Activated CD8-positive, alpha-beta memory T cell treated with anti-CD3 and anti-CD28 coated beads for 1 hour (primary cell): ENCODE results near the gene ZC3H12A.

Experiments
- DNase-seq, 2 donors: peaks; one replicate each; pipeline ENCODE4 v3.0.0-alpha.2; 2020; ENCODE audit warnings: low read depth in 1 of 2; ENCODE audit errors: extremely low read depth in 1 of 2

Gene ZC3H12A

DNA sequence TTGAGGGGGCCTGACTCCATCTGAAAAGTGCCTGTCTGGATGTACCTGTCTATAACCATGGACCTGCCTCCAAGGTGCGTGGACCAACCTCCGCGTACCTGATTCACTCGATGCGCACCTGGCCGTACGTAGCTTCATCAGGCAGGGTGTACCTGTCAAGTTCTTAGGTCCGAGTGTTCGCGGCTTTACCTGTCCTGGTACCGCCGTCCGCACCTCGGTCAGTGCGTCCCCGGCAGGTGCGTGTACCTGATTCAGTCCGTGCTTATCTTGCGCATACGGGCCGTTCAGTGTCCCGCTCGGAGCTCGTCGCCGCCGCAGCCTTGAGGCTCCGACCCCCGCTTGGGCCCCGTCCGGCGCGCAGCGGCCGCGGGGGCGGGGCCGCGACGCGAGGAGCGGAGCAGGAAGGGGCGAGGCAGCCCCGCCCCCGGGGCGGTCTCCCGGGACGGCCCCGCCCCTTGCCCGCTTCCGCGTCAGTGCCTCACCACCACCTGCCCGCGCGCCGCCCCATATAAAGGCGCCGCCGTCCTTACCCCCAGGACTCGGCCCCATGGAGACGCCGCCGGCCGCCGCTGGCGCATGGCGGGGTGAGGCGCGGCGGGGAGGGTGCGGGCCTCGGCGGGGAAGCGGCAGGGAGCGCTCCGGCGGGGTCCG, at the start of gene ZC3H12A:
Gene ZC3H12A, plus strand, starts transcription at position 535 of the 651 bp plus-strand sequence. CDS start 917 bp downstream, outside the sequence.
- DNase-seq, result peak; percentile 76 to 93

DNA sequence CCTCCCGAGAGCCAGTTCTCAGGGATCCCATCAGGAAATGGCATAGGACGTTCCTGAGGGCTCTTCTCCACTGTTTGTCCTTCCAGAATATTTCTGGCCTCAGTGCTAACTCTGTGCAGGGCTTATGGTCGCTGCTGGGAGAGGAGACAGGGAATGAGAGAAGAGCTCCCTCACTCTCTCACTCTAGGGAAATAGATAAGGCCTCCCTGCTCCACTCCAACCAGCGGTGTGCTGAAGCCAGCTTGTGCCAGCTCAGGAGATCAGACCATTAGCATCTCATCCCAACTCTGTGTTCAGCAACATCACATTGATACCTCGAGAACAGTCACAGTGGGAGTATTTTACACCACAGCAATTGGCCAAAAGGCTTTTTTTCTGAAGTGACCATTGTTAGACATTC, 49.2 kb upstream of the ZC3H12A start:
- DNase-seq, result no peak

DNA sequence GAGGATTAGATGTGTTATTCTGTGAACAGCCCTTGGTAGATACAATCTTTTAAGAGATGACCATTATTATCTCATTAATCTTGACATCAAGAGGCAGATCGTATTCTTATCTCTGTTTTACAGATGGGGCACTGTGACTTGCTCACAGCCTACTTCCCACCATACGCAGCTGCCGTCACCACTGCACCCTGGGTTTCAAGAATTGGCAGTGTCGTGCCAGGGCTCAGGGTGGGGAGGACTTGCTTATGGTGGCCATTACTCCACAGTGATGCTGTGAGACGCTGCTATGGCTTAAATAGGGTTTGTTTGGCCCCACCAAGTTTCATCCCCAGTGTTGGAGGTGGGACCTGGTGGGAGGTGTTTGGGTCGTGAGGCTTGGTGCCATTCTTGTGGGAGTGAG, 45.4 kb upstream of the ZC3H12A start:
- DNase-seq, result no peak

DNA sequence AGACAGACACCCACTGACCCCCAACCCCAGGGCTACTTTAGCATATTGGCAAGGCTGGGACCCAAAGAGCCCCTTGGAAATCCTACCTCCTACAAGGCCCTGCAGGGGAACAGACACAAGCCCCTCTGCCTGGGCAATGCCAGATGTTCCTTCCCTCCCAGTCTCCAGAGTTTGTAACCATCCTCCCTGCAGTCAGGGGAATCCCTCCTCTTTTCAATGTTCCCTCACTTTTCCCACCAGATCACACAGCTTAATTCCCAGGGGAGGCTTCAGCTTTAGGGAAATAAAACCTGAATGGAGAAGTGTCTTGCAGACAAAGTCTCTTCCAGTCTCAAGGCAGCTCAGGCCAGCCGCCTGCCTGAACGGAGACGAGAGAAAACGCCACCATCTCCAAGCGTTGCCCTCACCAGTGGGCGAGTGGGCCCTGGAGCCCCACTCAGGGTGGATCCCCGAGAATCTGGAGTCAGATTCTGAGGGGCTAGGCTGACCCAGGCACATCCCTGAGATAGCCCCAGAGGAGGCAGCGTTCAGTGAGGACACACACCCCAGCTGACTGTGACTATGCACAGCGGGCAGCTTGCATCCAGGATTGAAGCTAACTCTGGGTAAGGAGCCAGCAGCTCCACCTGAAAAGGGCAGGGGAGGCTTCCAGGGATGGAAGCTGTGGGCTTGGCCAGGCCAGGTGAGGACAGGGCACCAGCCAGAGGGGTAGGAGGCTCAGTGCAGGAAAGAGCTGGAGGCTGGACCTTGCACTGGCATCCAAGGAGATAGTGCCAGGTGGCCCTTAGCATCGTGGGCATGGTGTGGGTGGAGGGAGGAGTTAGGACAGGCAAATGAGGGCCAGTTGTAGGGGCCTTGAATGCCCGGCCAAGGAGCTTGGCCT, 44.0 kb upstream of the ZC3H12A start:
- no peak for DNase-seq

DNA sequence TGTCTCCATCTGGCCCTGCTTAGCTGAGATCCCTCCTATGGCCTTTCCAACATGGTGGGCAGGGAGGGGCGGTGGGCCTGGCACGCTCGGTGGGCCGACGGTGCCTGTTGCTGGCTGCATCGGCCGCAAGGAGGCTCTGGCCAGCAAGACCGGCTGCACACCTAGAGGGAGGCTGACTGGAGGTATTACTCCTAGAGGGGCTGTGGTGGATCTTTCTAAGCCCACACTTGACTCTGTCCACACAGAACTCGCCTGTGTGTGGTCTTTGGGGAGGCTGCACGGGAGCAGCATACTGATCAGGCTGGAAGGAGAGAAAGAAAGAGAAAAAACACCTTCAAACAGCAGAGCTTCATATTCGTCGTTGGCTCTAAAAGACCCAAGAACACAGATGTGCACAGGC, 41.7 kb upstream of the ZC3H12A start:
- no peak for DNase-seq

DNA sequence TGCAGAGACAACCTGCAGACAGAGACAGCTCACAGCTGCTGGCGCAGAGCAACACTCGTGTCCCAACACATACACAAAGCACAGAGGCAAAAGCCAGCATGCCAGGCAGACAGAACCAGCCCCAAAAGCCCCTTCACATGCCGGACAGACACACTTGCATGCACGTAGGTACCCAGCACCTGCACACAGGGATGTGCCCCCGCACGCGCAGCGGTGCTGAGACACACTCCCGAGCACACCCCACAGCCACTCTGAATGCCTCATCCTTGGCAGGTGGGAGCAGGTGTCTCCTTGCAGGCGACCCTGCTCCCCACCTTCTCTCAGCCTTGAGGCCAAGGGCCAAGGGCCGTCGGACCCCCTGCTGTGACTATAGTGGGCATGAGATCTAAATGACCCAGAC, 41.2 kb upstream of the ZC3H12A start:
- no peak for DNase-seq

DNA sequence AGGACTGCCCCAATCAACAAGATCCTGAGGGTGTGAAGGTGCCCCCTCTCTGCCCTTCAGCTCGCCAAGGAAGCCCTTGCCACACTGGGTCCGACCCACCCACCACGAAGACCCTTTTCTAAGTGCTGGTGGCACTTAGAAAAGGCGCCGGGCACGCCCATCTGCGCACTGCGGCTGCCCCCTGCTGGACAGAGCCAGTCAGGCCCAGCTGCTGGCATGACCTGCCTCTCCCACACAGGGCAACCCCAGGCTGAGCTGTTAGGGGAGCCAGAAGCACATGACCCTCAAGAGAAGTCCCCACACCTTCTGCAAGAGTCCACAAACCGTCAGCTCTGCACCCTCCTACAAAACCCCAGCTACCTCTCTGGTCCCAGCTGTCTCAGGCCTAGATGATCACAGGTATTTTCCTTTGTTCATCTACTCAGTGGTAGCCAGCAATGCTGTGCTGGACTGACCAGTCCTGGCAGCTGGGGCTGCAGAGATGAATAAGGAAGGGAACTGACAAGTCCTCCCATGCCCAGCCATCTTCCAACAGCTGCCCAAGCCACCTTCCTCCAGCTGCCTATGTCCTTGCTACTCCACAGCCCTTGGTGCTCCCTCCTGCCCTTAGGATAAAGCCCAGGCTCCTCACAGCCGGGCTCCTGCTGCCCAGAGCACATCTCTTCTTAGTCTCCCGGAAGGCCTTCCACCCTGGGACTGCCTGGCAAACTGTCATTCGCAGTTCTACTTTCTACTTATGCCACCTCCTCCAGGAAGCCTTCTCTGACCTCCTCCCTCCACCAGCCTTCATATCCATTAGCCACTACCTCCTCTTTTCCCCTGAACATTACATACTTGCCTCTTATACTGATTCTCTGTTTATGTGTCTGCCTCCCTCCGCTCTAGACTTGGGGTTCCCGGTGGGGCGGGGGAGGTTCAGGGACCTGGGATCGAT, 39.8 kb upstream of the ZC3H12A start:
- DNase-seq, result peak; percentile 19 to 62

DNA sequence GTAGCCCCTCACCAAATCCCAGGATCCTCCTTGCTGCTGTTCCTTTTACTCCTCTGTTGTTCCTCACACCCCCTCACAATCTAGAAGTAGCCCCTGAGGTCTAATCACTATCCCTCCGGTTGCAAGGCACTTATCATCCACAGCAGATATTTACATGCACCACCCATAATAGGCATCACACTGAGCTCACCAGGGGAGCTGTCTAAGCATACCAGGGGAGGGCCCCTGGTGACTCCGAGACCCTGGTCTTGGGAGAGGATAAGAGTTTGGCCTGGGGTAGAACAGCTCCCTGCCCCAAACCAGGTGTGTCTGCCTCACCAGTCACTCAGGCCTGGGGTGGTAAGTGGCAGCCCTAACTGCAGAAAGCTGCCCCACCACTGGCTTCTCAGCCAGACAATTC, 37.3 kb upstream of the ZC3H12A start:
- DNase-seq, result no peak

DNA sequence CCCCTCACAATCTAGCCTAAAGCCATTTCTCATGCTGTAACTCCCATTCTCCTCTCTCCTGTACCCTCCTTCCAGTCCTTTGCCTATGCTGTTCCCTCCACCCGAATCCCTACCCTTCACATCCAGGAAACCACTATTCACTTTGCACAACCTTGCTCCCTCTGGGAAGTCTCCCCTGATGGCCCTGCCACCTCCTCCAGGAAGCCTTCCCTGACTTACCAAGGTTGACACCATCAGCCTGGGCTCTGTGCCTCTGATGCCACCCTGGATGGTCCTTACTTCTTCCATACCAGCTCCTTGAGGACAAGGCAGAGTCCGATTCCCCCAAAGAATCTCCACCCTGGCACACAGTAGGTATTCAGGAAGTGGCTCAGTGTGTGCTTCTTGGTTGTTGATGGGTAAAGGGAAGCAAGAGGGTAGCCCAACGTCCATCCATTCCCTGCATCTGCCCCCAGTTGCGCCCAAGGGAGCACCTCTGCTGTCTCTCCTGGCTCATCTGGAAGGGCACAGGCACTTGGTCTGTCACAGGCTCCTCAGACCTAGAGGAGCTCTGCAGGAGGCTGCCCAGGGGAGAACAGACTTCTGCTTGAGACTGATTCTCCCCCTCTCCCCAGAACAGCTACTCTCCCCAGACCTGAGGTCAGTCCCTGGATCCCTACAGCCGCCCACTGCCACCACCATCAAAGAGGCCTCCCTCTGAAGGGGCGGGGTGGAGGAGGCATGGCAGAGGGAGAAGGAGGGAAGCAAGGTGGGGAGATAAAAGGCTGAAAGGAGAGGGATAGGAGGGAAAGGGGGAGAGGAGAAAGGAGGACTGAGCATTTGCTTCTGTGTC, 36.1 kb upstream of the ZC3H12A start:
- DNase-seq, result no peak

DNA sequence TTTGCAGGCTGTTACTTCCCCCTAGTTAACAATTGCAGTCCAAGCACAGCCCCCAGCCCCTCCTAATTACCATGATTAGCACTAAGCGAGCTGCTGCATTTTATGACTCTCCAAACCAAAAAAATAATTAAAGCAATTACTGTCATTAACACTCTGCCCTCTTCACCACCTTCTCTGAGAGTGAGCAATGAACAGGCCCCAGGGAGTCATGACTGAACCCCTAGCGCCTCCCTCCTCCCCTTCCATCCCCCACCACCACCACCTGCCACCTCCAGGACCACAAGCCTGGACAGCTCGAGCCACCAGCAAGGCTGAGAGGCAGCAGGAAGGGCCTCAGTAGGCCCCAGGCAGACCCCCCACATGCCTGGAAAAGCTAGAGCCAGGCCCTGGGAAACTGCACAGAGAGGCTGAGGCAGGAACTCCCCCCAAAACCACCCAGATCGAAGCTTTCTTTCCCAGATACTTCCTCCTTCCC, 35.5 kb upstream of the ZC3H12A start:
- DNase-seq, result no peak

DNA sequence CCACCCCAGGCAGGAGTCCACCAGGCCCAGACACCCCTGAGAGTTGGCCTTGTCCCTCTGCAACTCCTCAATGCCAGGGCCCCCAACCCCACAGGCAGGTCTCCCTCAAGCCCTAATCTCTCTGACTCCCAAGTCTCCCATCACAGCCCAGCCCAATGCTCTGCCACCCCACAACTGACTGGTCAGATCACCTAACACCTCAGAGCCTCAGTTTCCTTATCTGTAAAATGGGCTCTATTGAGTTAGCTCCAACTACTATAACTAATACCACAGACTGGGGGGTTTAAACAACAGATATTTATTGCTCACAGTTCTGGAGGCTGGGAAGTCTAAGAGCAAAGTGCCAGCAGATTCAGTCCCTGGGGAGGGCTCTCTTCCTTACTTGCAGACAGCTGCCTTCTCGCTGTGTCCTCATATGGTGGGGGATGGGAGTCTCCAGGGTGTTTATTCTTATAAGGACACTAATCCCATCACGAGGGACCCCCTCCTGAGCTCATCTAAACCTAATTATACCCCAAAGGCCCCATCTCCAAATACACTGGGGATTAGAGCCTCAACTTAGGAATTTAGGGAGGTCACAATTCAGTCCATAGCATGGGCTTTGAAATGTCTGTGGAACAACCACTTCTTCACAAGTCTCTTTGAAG, 34.9 kb upstream of the ZC3H12A start:
- DNase-seq, result no peak

DNA sequence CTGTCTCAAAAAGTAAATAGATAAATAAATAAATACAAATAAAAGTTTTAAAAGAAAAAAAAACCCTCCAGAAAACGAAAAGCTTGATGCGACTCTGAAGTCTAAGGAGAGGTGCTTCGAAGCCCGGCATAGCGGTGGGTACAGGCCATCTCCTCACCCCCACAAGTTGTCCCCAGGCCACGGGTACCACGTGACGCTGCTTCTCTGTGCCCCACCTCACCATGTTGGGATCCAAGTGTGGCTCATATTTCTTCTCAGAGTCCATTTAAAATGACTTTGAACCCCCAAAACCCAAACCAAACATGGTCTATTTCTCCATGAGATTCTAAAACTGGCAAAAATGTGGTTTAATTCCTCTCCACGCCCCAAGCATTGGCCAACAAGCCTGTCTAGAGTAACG, 32.9 kb upstream of the ZC3H12A start:
- no peak for DNase-seq

DNA sequence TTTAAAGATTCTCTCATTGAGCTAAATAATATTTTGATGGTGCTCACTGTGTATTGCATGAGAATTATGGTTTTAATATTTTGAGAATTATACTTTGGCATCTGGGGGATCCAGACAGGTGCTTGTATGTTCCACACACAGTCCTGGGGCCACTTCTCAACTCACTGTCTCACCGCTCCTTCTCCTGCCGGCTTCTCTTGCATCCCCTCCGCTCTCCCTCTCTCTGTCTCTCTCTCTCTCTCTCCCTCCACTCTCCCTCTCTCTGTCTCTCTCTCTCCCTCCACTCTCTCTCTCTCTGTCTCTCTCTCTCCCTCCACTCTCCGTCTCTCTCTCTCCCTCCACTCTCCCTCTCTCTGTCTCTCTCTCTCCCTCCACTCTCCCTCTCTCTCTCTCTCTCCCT, 32.2 kb upstream of the ZC3H12A start:
- no peak for DNase-seq

DNA sequence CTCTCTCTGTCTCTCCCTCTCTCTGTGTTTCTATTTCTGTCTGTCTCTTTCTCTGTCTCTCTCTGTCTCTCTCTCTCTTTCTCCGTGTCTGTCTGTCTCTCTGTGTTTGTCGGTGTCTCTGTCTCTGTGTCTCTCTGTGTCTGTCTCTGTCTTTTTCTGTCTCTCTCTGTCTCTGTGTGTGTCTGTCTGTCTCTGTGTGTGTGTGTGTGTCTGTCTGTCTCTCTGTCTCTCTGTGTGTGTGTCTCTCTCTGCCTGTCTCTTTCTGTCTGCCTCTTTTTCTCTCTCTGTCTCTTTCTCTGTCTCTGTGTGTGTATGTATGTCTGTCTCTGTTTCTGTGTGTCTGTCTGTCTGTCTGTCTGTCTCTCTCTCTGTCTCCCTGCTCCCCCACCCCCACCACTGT, 31.7 kb upstream of the ZC3H12A start:
- DNase-seq, result no peak

DNA sequence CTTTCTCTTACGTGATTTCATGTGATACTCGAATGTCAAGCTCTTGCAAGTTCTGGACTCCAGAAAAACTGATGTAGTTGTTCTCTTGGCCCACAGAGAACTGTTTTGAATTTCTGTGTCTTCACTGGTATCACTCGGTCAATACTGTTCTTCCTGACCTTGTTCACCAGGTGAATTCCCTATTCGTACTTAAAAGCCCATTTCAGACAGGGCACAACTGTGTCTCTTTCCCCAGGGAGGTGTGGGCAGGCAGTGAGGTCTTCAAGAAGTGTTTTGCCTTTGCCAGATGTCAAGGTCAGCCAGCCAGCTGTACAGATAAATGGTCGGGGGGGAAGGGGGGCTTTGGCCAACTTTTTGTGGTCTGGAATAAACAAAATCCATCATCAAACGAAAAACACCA, 27.5 kb upstream of the ZC3H12A start:
- DNase-seq, result no peak

DNA sequence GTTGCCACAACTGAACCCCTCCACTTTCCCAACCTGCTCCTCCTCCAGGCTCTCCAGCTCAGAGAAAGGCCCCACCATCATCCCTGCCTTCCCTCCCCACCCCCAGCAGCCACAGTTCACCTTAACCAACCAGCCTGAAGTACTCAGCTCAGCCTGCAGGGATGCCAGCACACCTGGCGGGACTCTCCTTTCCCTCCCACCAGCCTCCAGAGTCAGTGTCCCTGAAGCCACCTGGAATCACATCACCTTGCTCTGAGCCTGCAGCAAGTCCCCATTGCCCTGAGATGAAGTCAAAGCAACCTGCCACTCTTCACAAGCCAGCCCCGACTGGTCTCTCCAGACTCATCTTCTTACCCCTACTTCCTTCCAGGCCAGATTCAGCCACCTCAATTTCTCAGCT, 26.2 kb upstream of the ZC3H12A start:
- no peak for DNase-seq

DNA sequence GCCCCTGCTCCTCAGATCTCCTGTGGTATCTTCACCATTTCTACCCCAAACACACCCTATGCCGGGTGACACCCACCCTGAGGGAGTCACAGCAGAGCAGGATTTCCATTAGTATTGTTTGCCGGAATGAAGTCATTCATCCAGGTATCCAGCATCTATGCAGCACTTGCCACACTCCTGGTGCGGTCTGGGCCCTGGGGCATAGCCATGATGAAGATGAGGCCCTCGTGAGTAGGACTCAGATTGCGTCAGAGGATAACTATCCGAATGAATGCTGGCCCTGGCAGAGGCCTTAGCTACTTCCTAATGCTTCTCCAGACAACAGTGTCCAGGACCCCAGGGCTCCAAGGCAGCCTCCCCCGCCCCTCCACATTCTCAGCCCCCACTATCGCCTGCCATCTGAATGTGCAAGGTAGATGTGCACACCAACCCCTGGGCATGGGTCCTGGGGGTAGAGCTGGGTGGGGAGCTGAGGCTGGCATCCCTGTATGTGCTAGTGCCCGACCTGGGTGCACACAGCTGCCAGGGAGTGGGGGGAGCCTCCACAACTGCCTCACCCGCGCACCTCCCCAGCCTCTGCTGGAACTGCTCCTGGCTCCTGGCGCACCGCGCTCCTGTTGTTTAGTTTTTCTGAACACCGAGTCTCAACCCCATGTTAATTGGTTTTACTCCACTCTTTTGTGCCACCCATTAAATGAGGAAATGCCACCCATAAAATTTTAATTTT, 25.5 kb upstream of the ZC3H12A start:
- no peak for DNase-seq

DNA sequence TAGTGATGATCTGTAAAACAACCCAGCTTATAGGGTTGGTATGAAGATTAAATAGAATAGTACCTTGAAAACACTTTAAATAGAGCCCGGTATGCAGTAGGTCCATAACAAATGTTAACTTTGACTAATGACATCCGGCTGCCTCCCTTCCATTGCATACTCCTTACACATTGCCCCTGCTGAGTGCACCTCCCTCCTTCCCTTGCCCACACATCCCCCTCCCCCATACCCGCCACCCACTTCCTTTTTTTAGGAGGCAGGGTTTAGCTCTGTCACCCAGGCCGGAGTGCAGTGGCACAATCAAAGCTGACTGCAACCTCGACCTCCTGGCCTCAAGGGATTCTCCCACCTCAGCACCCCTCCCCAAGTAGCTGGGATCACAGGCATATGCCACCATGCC, 24.4 kb upstream of the ZC3H12A start:
- no peak for DNase-seq

DNA sequence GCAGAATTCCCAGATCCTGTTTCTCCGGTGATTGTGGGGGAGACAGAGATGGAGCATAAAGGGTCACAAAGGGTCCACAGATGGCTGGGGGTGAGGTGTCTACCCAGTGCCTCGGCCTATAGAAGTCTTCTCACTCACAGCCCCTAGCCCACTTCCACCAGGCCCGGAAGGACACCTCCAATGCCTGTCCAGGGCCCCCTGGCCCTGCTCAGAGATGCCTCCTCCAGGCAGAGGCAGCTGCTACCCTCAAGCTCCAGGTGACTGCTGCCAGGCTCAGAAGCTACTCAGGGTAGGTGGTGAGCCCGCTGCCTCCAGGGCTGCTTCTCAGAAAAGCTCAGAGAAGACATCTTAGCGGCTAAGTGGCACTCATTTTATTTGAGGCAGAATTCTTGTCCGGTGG, 22.0 kb upstream of the ZC3H12A start:
- no peak for DNase-seq
